HG02571 (cell line): ENCODE measurements around the gene TNFRSF19.
"Not testable (repeated sequence)": the region's sequence is repeated elsewhere in the genome, so short reads cannot be mapped to it uniquely, and the experiment has no call there.

Experiments used
- ATAC-seq: cut with Tn5 transposase; IDR thresholded peaks from one replicate; pipeline ENCODE4 v1.9.1; 2021; ENCODE audit warnings: mild to moderate bottlenecking, moderate library complexity; ENCODE audit not compliant: unreplicated experiment

Gene TNFRSF19, protein sequence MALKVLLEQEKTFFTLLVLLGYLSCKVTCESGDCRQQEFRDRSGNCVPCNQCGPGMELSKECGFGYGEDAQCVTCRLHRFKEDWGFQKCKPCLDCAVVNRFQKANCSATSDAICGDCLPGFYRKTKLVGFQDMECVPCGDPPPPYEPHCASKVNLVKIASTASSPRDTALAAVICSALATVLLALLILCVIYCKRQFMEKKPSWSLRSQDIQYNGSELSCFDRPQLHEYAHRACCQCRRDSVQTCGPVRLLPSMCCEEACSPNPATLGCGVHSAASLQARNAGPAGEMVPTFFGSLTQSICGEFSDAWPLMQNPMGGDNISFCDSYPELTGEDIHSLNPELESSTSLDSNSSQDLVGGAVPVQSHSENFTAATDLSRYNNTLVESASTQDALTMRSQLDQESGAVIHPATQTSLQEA

DNA sequence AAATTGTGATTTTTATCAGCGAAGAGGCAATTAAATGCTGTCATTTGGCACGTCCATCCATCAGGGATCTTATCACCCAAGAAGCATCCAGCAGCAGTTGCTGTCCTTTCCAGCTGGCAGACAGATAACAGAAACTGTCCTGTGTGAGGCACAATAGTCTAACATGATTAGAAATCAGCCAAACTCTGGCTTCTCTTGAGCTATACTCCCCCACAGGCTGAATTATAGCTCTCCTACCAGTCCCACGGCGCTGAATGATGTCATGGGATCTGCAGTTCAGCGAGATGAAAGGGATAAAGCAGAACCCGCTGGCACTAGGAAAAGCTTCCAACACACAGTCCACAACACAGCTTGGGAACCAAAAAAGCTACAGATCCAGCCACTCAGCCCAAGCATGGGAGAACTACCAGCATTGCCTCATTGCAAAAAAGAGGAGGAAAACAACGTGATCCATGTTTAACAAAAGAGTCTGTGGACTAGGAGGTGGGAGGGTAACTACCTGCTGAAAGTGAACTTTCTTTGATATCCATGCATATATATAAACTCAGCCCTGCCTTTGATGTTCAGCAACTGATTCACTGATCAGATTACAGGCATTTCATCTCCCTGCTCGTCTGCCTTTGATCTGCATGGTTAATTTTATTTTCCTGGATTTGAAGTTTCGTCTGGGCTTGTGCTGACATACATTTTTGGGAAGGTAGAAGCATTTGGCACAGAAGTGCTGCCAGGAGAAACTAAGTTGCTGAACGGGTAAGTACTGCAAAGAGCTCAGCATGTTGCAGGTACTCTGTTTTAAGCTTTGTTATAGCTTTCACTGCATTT is at the start of gene TNFRSF19:
Gene TNFRSF19, plus strand, starts transcription at position 314 of the 822 bp plus-strand sequence. CDS start 19,772 bp downstream, outside the sequence.
- ATAC-seq, result no peak

DNA sequence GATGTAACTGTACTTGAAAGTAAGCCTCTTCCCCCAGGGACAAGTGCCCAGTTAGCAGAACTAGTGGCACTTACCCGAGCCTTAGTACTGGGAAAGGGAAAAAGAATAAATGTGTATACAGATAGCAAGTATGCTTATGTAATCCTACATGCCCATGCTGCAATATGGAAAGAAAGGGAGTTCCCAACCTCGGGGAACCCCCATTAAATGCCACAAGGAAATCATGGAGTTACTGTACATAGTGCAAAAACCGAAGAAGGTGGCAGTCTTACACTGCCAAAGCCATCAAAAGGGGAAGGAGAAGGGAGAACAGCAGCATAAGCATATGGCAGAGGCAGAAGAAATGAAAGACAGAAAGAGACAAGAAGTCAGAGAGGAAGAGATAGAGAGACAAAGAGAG is 40.3 kb upstream of the TNFRSF19 start:
- not testable (repeated sequence) for ATAC-seq

GRCh38 chr13:23531446-23531845 is 38.8 kb upstream of the TNFRSF19 start:
- ATAC-seq, result no peak

DNA sequence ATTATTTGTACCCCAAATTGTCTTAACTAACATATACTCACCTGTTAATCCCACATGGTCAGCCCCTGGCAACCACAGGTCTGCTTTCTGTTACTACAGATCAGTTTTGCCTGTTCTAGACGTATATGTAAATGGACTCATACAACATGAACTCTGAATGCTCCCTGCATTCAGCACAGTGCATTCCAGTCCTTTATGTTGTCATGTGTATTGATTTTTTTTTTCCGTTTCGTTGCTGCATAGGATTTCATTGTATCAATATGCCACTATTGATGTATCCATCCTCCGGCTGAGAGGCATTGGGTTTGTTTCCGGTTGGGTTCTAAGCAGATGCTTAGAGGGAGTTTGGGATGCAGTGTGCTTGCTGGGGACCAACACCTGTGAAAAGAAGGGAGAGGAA is 36.1 kb upstream of the TNFRSF19 start:
- no peak for ATAC-seq

DNA sequence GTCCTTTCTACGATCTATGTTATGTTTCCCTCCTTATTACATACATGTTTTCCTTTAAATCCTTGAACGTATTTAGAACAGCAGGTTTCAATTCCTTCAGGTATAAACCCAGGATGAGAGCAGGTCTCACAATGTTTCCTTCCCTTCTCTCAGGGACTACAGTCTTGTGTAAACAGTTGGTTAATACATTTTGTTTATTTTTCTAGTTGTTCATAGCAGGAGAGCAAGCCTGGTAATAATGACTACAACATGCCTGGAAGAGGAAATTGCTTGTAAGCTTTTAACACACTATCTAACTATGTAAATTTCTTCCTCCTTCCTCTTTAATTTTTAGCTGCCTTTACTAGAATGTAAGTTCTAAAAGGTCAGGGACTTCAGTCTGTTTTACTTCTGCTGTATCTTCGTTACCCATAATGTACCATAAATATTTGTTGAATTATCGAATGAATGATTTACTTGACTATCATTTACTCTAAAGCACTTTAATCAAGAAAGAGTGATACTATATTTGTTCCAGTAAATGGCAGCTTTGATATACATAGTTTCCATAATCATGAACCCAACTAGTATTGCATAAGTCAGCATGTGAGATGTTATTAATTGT is 28.9 kb upstream of the TNFRSF19 start:
- no peak for ATAC-seq

DNA sequence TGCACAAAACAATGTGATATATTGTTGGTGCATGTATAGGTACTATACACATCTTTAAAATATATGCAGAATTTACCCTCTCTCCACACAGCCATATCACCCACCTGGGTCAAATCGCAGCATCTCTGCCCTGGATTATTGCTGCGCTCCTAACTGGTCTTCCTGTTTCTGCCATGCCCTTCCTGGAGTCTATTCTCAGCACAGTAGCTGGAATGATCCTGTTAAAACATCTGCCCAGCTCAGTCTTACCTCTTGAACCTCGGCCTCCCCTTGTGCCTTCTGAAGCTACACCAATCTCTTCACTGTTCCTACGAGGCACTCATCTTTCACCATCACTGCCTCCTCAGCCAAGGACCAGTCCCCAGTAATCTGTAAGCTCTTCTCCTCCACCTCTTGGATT is 25.5 kb upstream of the TNFRSF19 start:
- no peak for ATAC-seq

GRCh38 chr13:23547000-23547590 is 23.1 kb upstream of the TNFRSF19 start:
- no peak for ATAC-seq

- ATAC-seq, result no peak
These were observed 20.5 kb upstream of the TNFRSF19 start for GRCh38 chr13:23549724-23550123.

- ATAC-seq, result no peak
These were observed 20.0 kb upstream of the TNFRSF19 start for GRCh38 chr13:23550163-23550562.

DNA sequence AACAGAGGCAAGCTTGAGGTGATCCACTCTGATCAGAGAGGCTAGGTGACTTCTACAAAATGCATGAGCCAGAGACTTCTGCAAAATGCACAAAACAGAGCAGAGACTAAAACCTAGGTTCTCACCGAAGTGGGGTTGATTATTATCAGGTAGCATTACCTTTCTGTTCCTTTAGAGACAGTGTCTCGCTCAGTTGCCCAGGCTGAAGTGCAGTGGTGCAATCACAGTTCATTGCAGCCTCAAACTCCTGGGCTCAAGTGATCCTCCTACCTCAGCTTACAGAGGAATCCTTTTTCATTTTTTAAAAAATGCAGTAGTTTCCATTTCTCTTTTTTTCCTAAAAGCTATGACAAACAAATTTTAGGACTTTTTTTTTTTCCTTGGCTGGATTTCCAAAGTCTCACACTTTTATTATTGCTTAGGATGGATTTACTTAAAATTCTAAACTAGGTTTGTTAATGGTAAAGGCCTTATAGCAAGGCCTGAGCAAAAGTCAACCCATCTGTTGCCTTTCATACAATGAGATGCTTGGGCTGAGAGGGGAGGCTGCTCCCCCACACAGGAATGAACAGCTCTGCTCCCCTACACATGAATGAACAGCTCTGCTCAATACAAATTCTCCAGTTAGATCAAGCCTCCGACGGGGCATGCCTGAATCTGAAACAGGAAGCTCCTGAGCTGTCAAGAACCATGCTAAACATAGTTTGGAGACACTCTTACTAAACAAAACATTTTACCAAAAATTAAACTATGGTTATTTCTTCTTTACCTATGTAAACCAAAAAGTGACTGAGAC is 18.8 kb upstream of the TNFRSF19 start:
- ATAC-seq, result no peak

- ATAC-seq, result no peak
These were observed 18.0 kb upstream of the TNFRSF19 start for GRCh38 chr13:23552171-23552570.

- ATAC-seq, result no peak
These were observed 17.6 kb upstream of the TNFRSF19 start for GRCh38 chr13:23552661-23553060.

GRCh38 chr13:23554000-23554399 is 16.2 kb upstream of the TNFRSF19 start:
- ATAC-seq, result no peak

- ATAC-seq, result no peak
These were observed 13.2 kb upstream of the TNFRSF19 start for GRCh38 chr13:23557043-23557442.

GRCh38 chr13:23557733-23558132 is 12.5 kb upstream of the TNFRSF19 start:
- no peak for ATAC-seq

GRCh38 chr13:23558675-23559536 is 11.3 kb upstream of the TNFRSF19 start:
- no peak for ATAC-seq

GRCh38 chr13:23560571-23561089 is 9.6 kb upstream of the TNFRSF19 start:
- ATAC-seq, result no peak

DNA sequence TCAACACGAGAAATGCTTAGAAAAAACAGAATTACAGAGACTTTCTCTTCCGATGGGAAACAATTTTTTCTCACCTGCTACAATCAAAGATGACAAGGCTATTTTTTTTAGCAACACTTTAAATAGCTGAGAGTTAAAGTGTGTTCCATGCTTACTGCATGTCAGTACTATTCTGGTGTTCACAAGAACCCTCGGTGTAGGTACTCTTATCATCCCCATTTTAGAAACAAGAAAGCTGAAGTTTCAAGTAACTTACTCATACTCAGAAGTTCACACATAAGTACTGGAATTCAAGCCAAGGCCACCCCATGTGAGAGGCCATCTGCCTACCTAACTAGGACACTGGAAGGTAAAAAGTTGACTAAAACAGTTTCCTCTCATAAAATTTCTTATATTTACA is 9.0 kb upstream of the TNFRSF19 start:
- ATAC-seq, result no peak
